OCI-LY1 (cell line): ENCODE measurements around the gene NELL1.

ENCODE experiments used
- H2AFZ ChIP-seq: fragments of 200-600 bp; sonication (generic), shearing (Covaris generic); 2 replicates; pipeline ENCODE4 v1.6.0; 2014; ENCODE audit warnings: antibody characterized with exemption, mild to moderate bottlenecking, low read length
- H3F3A ChIP-seq: fragments of 200-600 bp; sonication (generic), shearing (Covaris generic); 2 replicates; pipeline ENCODE4 v1.6.0; 2014; ENCODE audit warnings: mild to moderate bottlenecking, antibody characterized with exemption, low read length, moderate library complexity; ENCODE audit not compliant: insufficient read depth
- H3K27ac ChIP-seq: fragments of 200-600 bp; sonication (generic); 2 replicates; pipeline ENCODE4 v1.5.1; 2014; ENCODE audit warnings: low read length, mixed run types, mild to moderate bottlenecking, low read depth; ENCODE audit not compliant: poor library complexity, severe bottlenecking
- H3K27me3 ChIP-seq: fragments of 200-600 bp; sonication (generic); 2 replicates; pipeline ENCODE4 v1.6.0; 2014; ENCODE audit warnings: antibody characterized with exemption, mild to moderate bottlenecking, low read length, moderate library complexity; ENCODE audit not compliant: insufficient read depth
- H3K36me3 ChIP-seq: fragments of 200-600 bp; sonication (generic); 2 replicates; pipeline ENCODE4 v1.6.1; 2014; ENCODE audit warnings: mild to moderate bottlenecking, antibody characterized with exemption, low read length, moderate library complexity, mixed read lengths; ENCODE audit not compliant: insufficient read depth
- H3K4me1 ChIP-seq: fragments of 200-600 bp; sonication (generic); 2 replicates; pipeline ENCODE4 v1.5.1; 2014; ENCODE audit warnings: mild to moderate bottlenecking, low read length, moderate library complexity; ENCODE audit not compliant: insufficient read depth, severe bottlenecking
- H3K4me2 ChIP-seq: fragments of 200-600 bp; sonication (generic), shearing (Covaris generic); 2 replicates; pipeline ENCODE4 v1.6.1; 2014; ENCODE audit warnings: low read length
- H3K4me3 ChIP-seq: fragments of 200-600 bp; sonication (generic); 2 replicates; pipeline ENCODE4 v1.5.1; 2014; ENCODE audit warnings: low read length, low read depth, mild to moderate bottlenecking, mixed read lengths; ENCODE audit not compliant: poor library complexity, severe bottlenecking
- H3K79me2 ChIP-seq: fragments of 200-600 bp; shearing (Covaris generic); 2 replicates; pipeline ENCODE4 v1.6.1; 2016; ENCODE audit warnings: mixed run types, low read length, mixed read lengths; ENCODE audit not compliant: insufficient read depth
- H3K9ac ChIP-seq: fragments of 200-600 bp; sonication (generic), shearing (Covaris generic); 2 replicates; pipeline ENCODE4 v1.6.1; 2014; ENCODE audit warnings: mild to moderate bottlenecking, low read length, mixed read lengths
- H3K9me2 ChIP-seq: fragments of 200-600 bp; sonication (generic), shearing (Covaris generic); 2 replicates; pipeline ENCODE4 v1.6.1; 2014; ENCODE audit warnings: low read depth, mild to moderate bottlenecking, low read length, mixed read lengths
- H3K9me3 ChIP-seq: fragments of 200-600 bp; shearing (Covaris generic); 2 replicates; pipeline ENCODE4 v1.6.1; 2014; ENCODE audit warnings: low read length, mixed read lengths
- H4K20me1 ChIP-seq: fragments of 200-600 bp; sonication (generic), shearing (Covaris generic); 2 replicates; pipeline ENCODE4 v1.6.0; 2016; ENCODE audit warnings: mild to moderate bottlenecking, low read length; ENCODE audit not compliant: insufficient read depth
- CTCF ChIP-seq: fragments of 200-600 bp; sonication (generic), shearing (Covaris generic); IDR thresholded peaks from 2 replicates; pipeline ENCODE4 v1.5.1; 2017; ENCODE audit warnings: mild to moderate bottlenecking, antibody characterized with exemption, low read length, moderate library complexity, mixed read lengths
- EZH2 ChIP-seq: fragments of 200-600 bp; sonication (generic), shearing (Covaris generic); IDR thresholded peaks from 2 replicates; pipeline ENCODE4 v1.8.0; 2017; ENCODE audit warnings: borderline replicate concordance, mixed run types, mild to moderate bottlenecking, antibody characterized with exemption, low read length, moderate library complexity, mixed read lengths

Gene NELL1

GRCh38 chr11:21104641-21105040, 435.3 kb downstream of the NELL1 start:
- TF ChIP-seq EZH2 (no peak), CTCF (no peak)
- Histone ChIP-seq H3K79me2 (no peaks in the 10 kb centered on the region), H3K9ac (no peak overlapping the region), H3K9me3 (no peaks in the 10 kb centered on the region), H3K27me3 (no peaks in the 10 kb centered on the region), H3K9me2 (no peaks in the 10 kb centered on the region), H3F3A (no peaks in the 10 kb centered on the region), H3K36me3 (no peaks in the 10 kb centered on the region), H3K4me2 (no peak overlapping the region), H2AFZ (no peak overlapping the region), H3K27ac (no peak overlapping the region), H3K4me1 (no peaks in the 10 kb centered on the region), H4K20me1 (no peaks in the 10 kb centered on the region), H3K4me3 (no peak overlapping the region)

GRCh38 chr11:21105196-21105917, 436.0 kb downstream of the NELL1 start:
- Histone ChIP-seq H3K4me2 (no peak overlapping the region), H4K20me1 (no peaks in the 10 kb centered on the region), H3K9me2 (no peaks in the 10 kb centered on the region), H2AFZ (no peak overlapping the region), H3K27me3 (no peaks in the 10 kb centered on the region), H3K4me1 (no peaks in the 10 kb centered on the region), H3K36me3 (no peaks in the 10 kb centered on the region), H3K9me3 (no peaks in the 10 kb centered on the region), H3K27ac (no peak overlapping the region), H3K4me3 (no peak overlapping the region), H3K79me2 (no peaks in the 10 kb centered on the region), H3K9ac (no peak overlapping the region), H3F3A (no peaks in the 10 kb centered on the region)
- TF ChIP-seq EZH2 = no peak
- no peak for TF ChIP-seq CTCF

GRCh38 chr11:21109341-21109740, 440.0 kb downstream of the NELL1 start:
- H3K27ac ChIP-seq = no peak overlapping the region
- no peaks in the 10 kb centered on the region for H3K36me3 ChIP-seq
- TF ChIP-seq EZH2 = no peak
- TF ChIP-seq CTCF = no peak
- H3F3A ChIP-seq = no peaks in the 10 kb centered on the region
- H3K4me1 ChIP-seq = no peaks in the 10 kb centered on the region
- H3K27me3 ChIP-seq = no peaks in the 10 kb centered on the region
- H4K20me1 ChIP-seq = no peaks in the 10 kb centered on the region
- no peaks in the 10 kb centered on the region for H3K79me2 ChIP-seq
- no peak overlapping the region for H3K4me2 ChIP-seq
- no peaks in the 10 kb centered on the region for H3K9me3 ChIP-seq
- H3K9ac ChIP-seq = no peak overlapping the region
- no peak overlapping the region for H3K4me3 ChIP-seq
- no peak overlapping the region for H2AFZ ChIP-seq
- no peaks in the 10 kb centered on the region for H3K9me2 ChIP-seq
